ENCODE measurements around the gene AFAP1.
A peak's percentile ranks its signal among the peaks of the same experiment; 100 is the strongest.

Gene AFAP1

GRCh38 chr4:7939377-7940108, at the start of gene AFAP1:
AFAP1 (minus strand) TSS chr4:7939861; CDS start chr4:7872078, 67,783 bp downstream.
- DNase-seq (ENCODE audit: low read depth): peak; percentile 15
- H3K4me3 ChIP-seq (ENCODE audit: low read depth, low read length): peak within 1 kb of the TSS; percentile 71
- TF ChIP-seq CTCF (IDR thresholded peaks at IDR 0.05; ENCODE audit: control insufficient read depth, extremely low read depth, insufficient read depth): no peak

- no peak for DNase-seq (ENCODE audit: low read depth)
- no peak for TF ChIP-seq CTCF (IDR thresholded peaks at IDR 0.05; ENCODE audit: control insufficient read depth, extremely low read depth, insufficient read depth)
- H3K4me3 ChIP-seq (ENCODE audit: low read depth, low read length): no peak overlapping the region
Measured at GRCh38 chr4:7988437-7988836, 48.8 kb upstream of the AFAP1 start.

GRCh38 chr4:7987148-7987989, 47.7 kb upstream of the AFAP1 start:
- H3K4me3 ChIP-seq (ENCODE audit: low read depth, low read length): no peak overlapping the region
- DNase-seq (ENCODE audit: low read depth): peak; percentile 21
- TF ChIP-seq CTCF (IDR thresholded peaks at IDR 0.05; ENCODE audit: control insufficient read depth, extremely low read depth, insufficient read depth): peak; percentile 93

- no peak for DNase-seq (ENCODE audit: low read depth)
- TF ChIP-seq CTCF (IDR thresholded peaks at IDR 0.05; ENCODE audit: control insufficient read depth, extremely low read depth, insufficient read depth): no peak
- H3K4me3 ChIP-seq (ENCODE audit: low read depth, low read length): no peak overlapping the region
Measured at GRCh38 chr4:7985891-7986441, 46.3 kb upstream of the AFAP1 start.

- DNase-seq (ENCODE audit: low read depth): no peak
- no peak for TF ChIP-seq CTCF (IDR thresholded peaks at IDR 0.05; ENCODE audit: control insufficient read depth, extremely low read depth, insufficient read depth)
- no peak overlapping the region for H3K4me3 ChIP-seq (ENCODE audit: low read depth, low read length)
Measured at GRCh38 chr4:7985072-7985471, 45.4 kb upstream of the AFAP1 start.

- no peak for TF ChIP-seq CTCF (IDR thresholded peaks at IDR 0.05; ENCODE audit: control insufficient read depth, extremely low read depth, insufficient read depth)
- no peak overlapping the region for H3K4me3 ChIP-seq (ENCODE audit: low read depth, low read length)
- DNase-seq (ENCODE audit: low read depth): no peak
Measured at GRCh38 chr4:7984286-7984925, 44.7 kb upstream of the AFAP1 start.

Data from LNCaP clone FGC (cell line).